ENCODE data around the gene VANGL1. TPM values are rescaled to one million over a fixed set of nuclear protein-coding genes. Genes with fewer than 3 reads are reported as not detected.
A peak's percentile ranks its signal among the peaks of the same experiment; 100 is the strongest.

VANGL1 gene
- total RNA-seq, 1 donor from 2014 or later = 13.8 TPM

DNA sequence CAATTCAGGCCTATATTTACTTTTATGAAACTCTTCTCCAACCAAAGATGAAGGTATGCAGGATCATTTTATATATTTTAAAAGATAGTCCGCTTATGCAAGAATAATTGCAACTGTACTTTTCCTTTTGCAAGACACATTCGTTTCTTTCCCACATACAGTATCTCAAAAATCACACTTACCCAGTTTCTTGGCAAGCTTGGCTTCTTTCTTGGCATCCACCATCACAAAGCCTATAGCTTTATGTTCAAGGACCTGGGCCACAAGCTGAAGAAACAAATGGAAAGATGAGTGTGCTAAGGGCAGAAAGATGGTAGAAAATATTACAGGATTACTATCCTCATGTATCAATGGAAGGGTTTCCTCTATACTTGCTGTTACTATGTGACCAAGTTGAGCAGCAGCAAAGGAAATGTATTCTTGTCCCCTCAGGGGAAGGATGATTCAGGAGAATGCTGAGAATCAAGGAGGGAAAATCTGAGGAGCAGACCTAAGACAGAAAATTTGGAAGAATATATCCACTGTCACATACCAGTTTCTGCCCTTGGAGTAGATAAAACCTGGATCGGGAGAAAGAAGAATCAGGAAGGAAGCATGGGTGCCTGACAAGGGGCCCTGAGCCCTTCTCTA, 103.0 kb downstream of the VANGL1 start:
- TF ChIP-seq CTCF (IDR thresholded peaks at IDR 0.05; ENCODE audit: insufficient read depth, low read depth, low read length) (no peak), EZH2 (IDR thresholded peaks at IDR 0.05; ENCODE audit: insufficient read depth, low read length) (no peak)
- Mint-ChIP-seq H3K4me3 (ENCODE audit: unreplicated experiment) (no peak overlapping the region), H3K9me3 (ENCODE audit: unreplicated experiment) (no peaks in the 10 kb centered on the region), H3K4me1 (ENCODE audit: low read depth, unreplicated experiment) (peaks cover 5% of the 10 kb centered on the region), H3K36me3 (ENCODE audit: low read depth, unreplicated experiment) (no peaks in the 10 kb centered on the region), H3K27me3 (ENCODE audit: low read depth, unreplicated experiment) (peaks cover 3% of the 10 kb centered on the region), H3K27ac (ENCODE audit: unreplicated experiment) (no peak overlapping the region)
- DNase-seq (ENCODE audit: low read depth) (no peak), FAIRE-seq (no peak)
- H3K79me2 ChIP-seq (ENCODE audit: insufficient read depth, low read length) = no peaks in the 10 kb centered on the region
- no peak overlapping the region for H3K4me3 ChIP-seq (ENCODE audit: insufficient read depth, low read depth, low read length)
- no peaks in the 10 kb centered on the region for H4K20me1 ChIP-seq (ENCODE audit: insufficient read depth, low read length)
- H3K36me3 ChIP-seq (ENCODE audit: insufficient read depth, low read length) = no peaks in the 10 kb centered on the region
- H2AFZ ChIP-seq (ENCODE audit: low read depth, low read length) = no peak overlapping the region
- peaks cover 2% of the 10 kb centered on the region for H3K27me3 ChIP-seq (ENCODE audit: insufficient read depth, low read length)
- H3K4me1 ChIP-seq (ENCODE audit: insufficient read depth, low read length) = peaks cover 6% of the 10 kb centered on the region
- no peak overlapping the region for H3K9ac ChIP-seq (ENCODE audit: low read length)
- H3K4me2 ChIP-seq (ENCODE audit: low read length) = no peak overlapping the region
- no peak overlapping the region for H3K27ac ChIP-seq (ENCODE audit: low read depth, low read length)
- H3K9me3 ChIP-seq (ENCODE audit: insufficient read depth, low read depth, low read length) = no peaks in the 10 kb centered on the region

DNA sequence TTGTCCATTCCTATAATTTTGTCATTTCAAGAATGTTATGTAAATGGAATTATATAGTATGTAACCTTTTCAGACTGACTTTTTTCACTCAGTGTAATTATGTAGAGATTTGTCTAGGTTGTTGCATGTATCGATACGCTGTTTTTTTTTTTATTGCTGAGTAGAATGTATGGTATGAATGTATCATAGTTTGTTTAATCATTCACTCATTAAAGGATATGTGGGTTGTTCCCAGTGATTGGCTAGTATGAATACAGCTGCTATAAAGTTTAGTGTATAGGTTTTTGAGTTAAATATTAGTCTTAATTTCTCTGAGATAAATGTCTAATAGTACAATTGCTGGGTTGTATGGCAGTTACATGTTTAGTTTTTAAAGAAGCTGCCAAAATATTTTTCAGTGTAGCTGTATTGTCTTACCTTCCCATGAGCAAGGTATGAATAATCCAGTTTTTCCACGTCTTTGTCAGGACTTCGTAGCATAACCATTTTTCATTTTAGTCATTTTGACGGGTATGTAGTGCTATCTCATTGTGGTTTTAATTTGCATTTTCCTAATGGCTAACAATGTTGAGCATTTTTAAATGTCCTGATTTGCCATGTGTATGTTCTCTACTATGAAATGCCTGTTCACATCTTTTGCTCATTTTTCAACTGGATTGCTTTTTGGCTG, 104.4 kb downstream of the VANGL1 start:
- Histone ChIP-seq H3K9ac (ENCODE audit: low read length) (no peak overlapping the region), H4K20me1 (ENCODE audit: insufficient read depth, low read length) (no peaks in the 10 kb centered on the region), H3K9me3 (ENCODE audit: insufficient read depth, low read depth, low read length) (no peaks in the 10 kb centered on the region), H3K4me1 (ENCODE audit: insufficient read depth, low read length) (peaks cover 6% of the 10 kb centered on the region), H3K36me3 (ENCODE audit: insufficient read depth, low read length) (no peaks in the 10 kb centered on the region), H3K27me3 (ENCODE audit: insufficient read depth, low read length) (peaks cover 2% of the 10 kb centered on the region), H3K4me2 (ENCODE audit: low read length) (no peak overlapping the region), H2AFZ (ENCODE audit: low read depth, low read length) (no peak overlapping the region), H3K79me2 (ENCODE audit: insufficient read depth, low read length) (no peaks in the 10 kb centered on the region), H3K4me3 (ENCODE audit: insufficient read depth, low read depth, low read length) (no peak overlapping the region), H3K27ac (ENCODE audit: low read depth, low read length) (no peak overlapping the region)
- Mint-ChIP-seq H3K4me1 (ENCODE audit: low read depth, unreplicated experiment) (peaks cover 5% of the 10 kb centered on the region), H3K36me3 (ENCODE audit: low read depth, unreplicated experiment) (no peaks in the 10 kb centered on the region), H3K4me3 (ENCODE audit: unreplicated experiment) (no peak overlapping the region), H3K27ac (ENCODE audit: unreplicated experiment) (no peak overlapping the region), H3K9me3 (ENCODE audit: unreplicated experiment) (no peaks in the 10 kb centered on the region), H3K27me3 (ENCODE audit: low read depth, unreplicated experiment) (peaks cover 3% of the 10 kb centered on the region)
- TF ChIP-seq EZH2 (IDR thresholded peaks at IDR 0.05; ENCODE audit: insufficient read depth, low read length) (no peak), CTCF (IDR thresholded peaks at IDR 0.05; ENCODE audit: insufficient read depth, low read depth, low read length) (no peak)
- DNase-seq (ENCODE audit: low read depth) (peak; percentile 38), FAIRE-seq (no peak)

Other genes with a start within 250 kb of the VANGL1 start
- 0.11 TPM in 1 of 2 replicates, not detected in the other for gene CASQ2, start 126.7 kb downstream of the VANGL1 start, total RNA-seq
- 0.18 TPM in 1 of 2 replicates, not detected in the other for gene NHLH2, start 199.2 kb downstream of the VANGL1 start, total RNA-seq